Measurements from ENCODE around the gene LRRC55.

Gene LRRC55

DNA sequence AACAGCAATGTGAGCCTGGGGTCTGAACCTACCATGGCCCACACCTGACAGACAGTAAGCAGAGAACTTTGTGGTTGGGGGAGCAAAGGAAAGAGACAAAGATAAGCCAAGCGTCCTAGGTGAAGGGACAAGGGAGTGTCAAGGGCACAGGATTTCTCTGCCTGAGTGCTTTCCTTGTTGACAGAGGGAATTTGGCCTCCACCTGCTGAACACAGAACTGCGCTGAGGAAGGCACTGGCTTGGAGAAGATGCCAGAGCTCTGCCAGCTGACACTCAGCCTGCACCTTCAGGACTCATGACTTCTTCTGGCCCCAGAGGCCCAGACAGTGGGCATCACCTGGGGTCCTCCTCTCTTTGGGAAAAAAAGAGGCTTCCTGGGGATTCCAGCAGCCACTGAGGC, 789 bp upstream of the LRRC55 start:
- TF ChIP-seq EZH2phosphoT487 (IDR thresholded peaks at IDR 0.05; ENCODE audit: low read length), result no peak
- TF ChIP-seq EZH2 (optimal IDR thresholded peaks at IDR 0.05; ENCODE audit: low read depth, low read length), result no peak
- TF ChIP-seq, protein P1, sequence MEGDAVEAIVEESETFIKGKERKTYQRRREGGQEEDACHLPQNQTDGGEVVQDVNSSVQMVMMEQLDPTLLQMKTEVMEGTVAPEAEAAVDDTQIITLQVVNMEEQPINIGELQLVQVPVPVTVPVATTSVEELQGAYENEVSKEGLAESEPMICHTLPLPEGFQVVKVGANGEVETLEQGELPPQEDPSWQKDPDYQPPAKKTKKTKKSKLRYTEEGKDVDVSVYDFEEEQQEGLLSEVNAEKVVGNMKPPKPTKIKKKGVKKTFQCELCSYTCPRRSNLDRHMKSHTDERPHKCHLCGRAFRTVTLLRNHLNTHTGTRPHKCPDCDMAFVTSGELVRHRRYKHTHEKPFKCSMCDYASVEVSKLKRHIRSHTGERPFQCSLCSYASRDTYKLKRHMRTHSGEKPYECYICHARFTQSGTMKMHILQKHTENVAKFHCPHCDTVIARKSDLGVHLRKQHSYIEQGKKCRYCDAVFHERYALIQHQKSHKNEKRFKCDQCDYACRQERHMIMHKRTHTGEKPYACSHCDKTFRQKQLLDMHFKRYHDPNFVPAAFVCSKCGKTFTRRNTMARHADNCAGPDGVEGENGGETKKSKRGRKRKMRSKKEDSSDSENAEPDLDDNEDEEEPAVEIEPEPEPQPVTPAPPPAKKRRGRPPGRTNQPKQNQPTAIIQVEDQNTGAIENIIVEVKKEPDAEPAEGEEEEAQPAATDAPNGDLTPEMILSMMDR (IDR thresholded peaks at IDR 0.05; ENCODE audit: low read length), result no peak
- no peaks in the 10 kb centered on the region for H3K4me1 ChIP-seq (ENCODE audit: low read length)
- no peaks in the 10 kb centered on the region for H3F3A ChIP-seq (ENCODE audit: insufficient read depth, low read length)
- H3K27me3 ChIP-seq (replicated peaks; ENCODE audit: insufficient read depth, low read length), result no peaks in the 10 kb centered on the region
- H3K79me2 ChIP-seq (ENCODE audit: low read length), result no peaks in the 10 kb centered on the region
- no peak for DNase-seq
- no peak overlapping the region for H3K4me2 ChIP-seq (ENCODE audit: low read depth, low read length)
- H3K27ac ChIP-seq (ENCODE audit: low read length), result no peak overlapping the region
- H3K9ac ChIP-seq (ENCODE audit: low read length), result no peak overlapping the region
- H3K9me3 ChIP-seq (replicated peaks; ENCODE audit: insufficient read depth, low read length), result no peaks in the 10 kb centered on the region
- no peaks in the 10 kb centered on the region for H4K20me1 ChIP-seq (ENCODE audit: insufficient read depth, low read length)
- no peaks in the 10 kb centered on the region for H3K9me2 ChIP-seq (replicated peaks; ENCODE audit: insufficient read depth, low read length)
- H2AFZ ChIP-seq (ENCODE audit: low read length), result no peak overlapping the region
- H3K36me3 ChIP-seq (replicated peaks; ENCODE audit: insufficient read depth, low read length), result no peaks in the 10 kb centered on the region
- no peak overlapping the region for H3K4me3 ChIP-seq (ENCODE audit: low read length)

GRCh38 chr11:57182896-57183295, 1.1 kb downstream of the LRRC55 start:
- no peaks in the 10 kb centered on the region for H3K27me3 ChIP-seq (replicated peaks; ENCODE audit: insufficient read depth, low read length)
- TF ChIP-seq, protein P1 (IDR thresholded peaks at IDR 0.05; ENCODE audit: low read length), result no peak
- no peak for TF ChIP-seq EZH2 (optimal IDR thresholded peaks at IDR 0.05; ENCODE audit: low read depth, low read length)
- TF ChIP-seq EZH2phosphoT487 (IDR thresholded peaks at IDR 0.05; ENCODE audit: low read length), result no peak
- no peak overlapping the region for H3K4me3 ChIP-seq (ENCODE audit: low read length)
- no peaks in the 10 kb centered on the region for H3F3A ChIP-seq (ENCODE audit: insufficient read depth, low read length)
- H3K9me3 ChIP-seq (replicated peaks; ENCODE audit: insufficient read depth, low read length), result no peaks in the 10 kb centered on the region
- no peaks in the 10 kb centered on the region for H3K4me1 ChIP-seq (ENCODE audit: low read length)
- H3K36me3 ChIP-seq (replicated peaks; ENCODE audit: insufficient read depth, low read length), result no peaks in the 10 kb centered on the region
- no peaks in the 10 kb centered on the region for H3K9me2 ChIP-seq (replicated peaks; ENCODE audit: insufficient read depth, low read length)
- H3K9ac ChIP-seq (ENCODE audit: low read length), result no peak overlapping the region
- H3K79me2 ChIP-seq (ENCODE audit: low read length), result no peaks in the 10 kb centered on the region
- no peak overlapping the region for H3K27ac ChIP-seq (ENCODE audit: low read length)
- no peaks in the 10 kb centered on the region for H4K20me1 ChIP-seq (ENCODE audit: insufficient read depth, low read length)
- no peak overlapping the region for H3K4me2 ChIP-seq (ENCODE audit: low read depth, low read length)
- H2AFZ ChIP-seq (ENCODE audit: low read length), result no peak overlapping the region
- no peak for DNase-seq

DNA sequence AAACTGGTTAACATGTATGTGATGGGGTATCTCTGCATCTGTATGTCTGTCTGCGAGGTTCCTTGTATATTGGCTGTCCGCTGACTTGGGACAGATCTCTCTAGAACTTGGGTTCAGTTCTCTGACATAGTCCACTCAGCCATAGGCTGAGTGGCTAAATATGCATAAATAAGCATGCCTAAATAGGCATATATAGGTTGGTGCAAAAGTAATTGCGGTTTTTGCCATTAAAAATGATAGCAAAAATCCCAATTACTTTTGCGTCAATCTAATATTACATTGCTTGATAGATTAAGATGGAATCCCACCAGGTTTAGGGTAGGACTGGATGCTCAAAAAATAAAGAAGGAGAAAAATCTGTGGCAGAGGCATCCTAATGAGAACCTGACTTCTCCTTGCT, 8.8 kb downstream of the LRRC55 start:
- no peaks in the 10 kb centered on the region for H3K9me3 ChIP-seq (replicated peaks; ENCODE audit: insufficient read depth, low read length)
- no peak for DNase-seq
- H3K36me3 ChIP-seq (replicated peaks; ENCODE audit: insufficient read depth, low read length), result no peaks in the 10 kb centered on the region
- H2AFZ ChIP-seq (ENCODE audit: low read length), result no peak overlapping the region
- H3K27me3 ChIP-seq (replicated peaks; ENCODE audit: insufficient read depth, low read length), result no peaks in the 10 kb centered on the region
- TF ChIP-seq EZH2phosphoT487 (IDR thresholded peaks at IDR 0.05; ENCODE audit: low read length) (no peak), EZH2 (optimal IDR thresholded peaks at IDR 0.05; ENCODE audit: low read depth, low read length) (no peak)
- TF ChIP-seq, protein P1 (IDR thresholded peaks at IDR 0.05; ENCODE audit: low read length), result no peak
- no peak overlapping the region for H3K27ac ChIP-seq (ENCODE audit: low read length)
- no peak overlapping the region for H3K4me3 ChIP-seq (ENCODE audit: low read length)
- H3K4me1 ChIP-seq (ENCODE audit: low read length), result no peaks in the 10 kb centered on the region
- no peaks in the 10 kb centered on the region for H4K20me1 ChIP-seq (ENCODE audit: insufficient read depth, low read length)
- H3K4me2 ChIP-seq (ENCODE audit: low read depth, low read length), result no peak overlapping the region
- no peaks in the 10 kb centered on the region for H3K79me2 ChIP-seq (ENCODE audit: low read length)
- H3F3A ChIP-seq (ENCODE audit: insufficient read depth, low read length), result no peaks in the 10 kb centered on the region
- H3K9ac ChIP-seq (ENCODE audit: low read length), result no peak overlapping the region
- no peaks in the 10 kb centered on the region for H3K9me2 ChIP-seq (replicated peaks; ENCODE audit: insufficient read depth, low read length)

Measured in MM.1S (cell line).